HEK293 (cell line): ENCODE measurements around the gene ZNF319.

Experiments used
- FEZF1 ChIP-seq: fragments of 450-650 bp; formaldehyde crosslinking; IDR thresholded peaks from 2 replicates; pipeline ENCODE4 v1.5.1; 2016; ENCODE audit warnings: missing biosample characterization, missing genetic modification characterization
- GLI2 ChIP-seq: fragments of 450-650 bp; formaldehyde crosslinking; IDR thresholded peaks from 2 replicates; pipeline ENCODE4; 2017; ENCODE audit warnings: missing biosample characterization, missing genetic modification characterization, low read depth, borderline replicate concordance
- GLIS2 ChIP-seq: fragments of 450-650 bp; formaldehyde crosslinking; IDR thresholded peaks from 2 replicates; pipeline ENCODE4 v1.5.1; 2016; ENCODE audit warnings: missing biosample characterization, missing genetic modification characterization
- KLF7 ChIP-seq: fragments of 450-650 bp; formaldehyde crosslinking; IDR thresholded peaks from 2 replicates; pipeline ENCODE4 v1.5.1; 2016; ENCODE audit warnings: missing biosample characterization, missing genetic modification characterization, borderline replicate concordance
- KLF9 ChIP-seq: fragments of 450-650 bp; formaldehyde crosslinking; IDR thresholded peaks from 2 replicates; pipeline ENCODE4 v1.5.1; 2016; ENCODE audit warnings: missing biosample characterization, missing genetic modification characterization, low read depth
- MYNN ChIP-seq: fragments of 450-650 bp; formaldehyde crosslinking; IDR thresholded peaks from 2 replicates; pipeline ENCODE4 v1.5.1; 2016; ENCODE audit warnings: missing biosample characterization, missing genetic modification characterization, borderline replicate concordance
- OSR2 ChIP-seq: fragments of 450-650 bp; formaldehyde crosslinking; IDR thresholded peaks from 2 replicates; pipeline ENCODE4 v1.5.1; 2016; ENCODE audit warnings: missing biosample characterization, missing genetic modification characterization
- SETDB1 ChIP-seq: IDR thresholded peaks from one replicate; pipeline ENCODE4 v1.6.1; 2017; ENCODE audit warnings: mild to moderate bottlenecking, low read length, moderate library complexity, mixed read lengths; ENCODE audit not compliant: insufficient read length
- SP2 ChIP-seq: fragments of 450-650 bp; formaldehyde crosslinking; IDR thresholded peaks from 2 replicates; pipeline ENCODE4 v1.5.1; 2016; ENCODE audit warnings: missing biosample characterization, missing genetic modification characterization
- TRIM28 ChIP-seq: IDR thresholded peaks from 2 replicates; pipeline ENCODE4 v1.6.1; 2011; ENCODE audit warnings: low read length, control low read depth, borderline replicate concordance
- ZBTB17 ChIP-seq: fragments of 450-650 bp; formaldehyde crosslinking; IDR thresholded peaks from 2 replicates; pipeline ENCODE4 v1.5.1; 2016; ENCODE audit warnings: missing biosample characterization, missing genetic modification characterization
- ZBTB20 ChIP-seq: fragments of 450-650 bp; formaldehyde crosslinking; IDR thresholded peaks from 2 replicates; pipeline ENCODE4 v1.5.1; 2016; ENCODE audit warnings: missing biosample characterization, missing genetic modification characterization
- ZFP37 ChIP-seq: fragments of 450-650 bp; formaldehyde crosslinking; IDR thresholded peaks from 2 replicates; pipeline ENCODE4 v1.5.1; 2016; ENCODE audit warnings: missing biosample characterization, missing genetic modification characterization
- ZFP69B ChIP-seq: fragments of 450-650 bp; formaldehyde crosslinking; IDR thresholded peaks from 2 replicates; pipeline ENCODE4 v1.5.1; 2016; ENCODE audit warnings: missing biosample characterization, missing genetic modification characterization
- ZIC2 ChIP-seq: fragments of 450-650 bp; formaldehyde crosslinking; IDR thresholded peaks from 2 replicates; pipeline ENCODE4 v1.5.1; 2016; ENCODE audit warnings: missing biosample characterization, missing genetic modification characterization
- ZNF174 ChIP-seq: fragments of 450-650 bp; formaldehyde crosslinking; IDR thresholded peaks from 2 replicates; pipeline ENCODE4 v1.5.0; 2017; ENCODE audit warnings: missing biosample characterization, mild to moderate bottlenecking, missing genetic modification characterization
- ZNF19 ChIP-seq: fragments of 450-650 bp; formaldehyde crosslinking; IDR thresholded peaks from 2 replicates; pipeline ENCODE4; 2016; ENCODE audit warnings: missing biosample characterization, missing genetic modification characterization, low read depth
- ZNF211 ChIP-seq: fragments of 450-650 bp; formaldehyde crosslinking; IDR thresholded peaks from 2 replicates; pipeline ENCODE4 v1.5.1; 2016; ENCODE audit warnings: low read depth, missing biosample characterization, missing genetic modification characterization
- ZNF24 ChIP-seq: fragments of 450-650 bp; formaldehyde crosslinking; IDR thresholded peaks from 2 replicates; pipeline ENCODE4 v1.5.1; 2016; ENCODE audit warnings: missing biosample characterization, missing genetic modification characterization
- ZNF302 ChIP-seq: fragments of 450-650 bp; formaldehyde crosslinking; IDR thresholded peaks from 2 replicates; pipeline ENCODE4 v1.5.1; 2016; ENCODE audit warnings: missing biosample characterization, missing genetic modification characterization, low read depth
- ZNF366 ChIP-seq: fragments of 450-650 bp; formaldehyde crosslinking; conservative IDR thresholded peaks from 2 replicates; pipeline ENCODE4 v1.5.1; 2016; ENCODE audit warnings: missing biosample characterization, missing genetic modification characterization
- ZNF423 ChIP-seq: fragments of 450-650 bp; formaldehyde crosslinking; IDR thresholded peaks from 2 replicates; pipeline ENCODE4 v1.5.1; 2016; ENCODE audit warnings: missing biosample characterization, missing genetic modification characterization
- ZNF510 ChIP-seq: fragments of 450-650 bp; formaldehyde crosslinking; IDR thresholded peaks from 2 replicates; pipeline ENCODE4 v1.5.1; 2018; ENCODE audit warnings: mild to moderate bottlenecking, missing genetic modification characterization, missing biosample characterization; ENCODE audit not compliant: insufficient replicate concordance
- ZNF544 ChIP-seq: fragments of 450-650 bp; formaldehyde crosslinking; IDR thresholded peaks from 2 replicates; pipeline ENCODE4 v1.5.0; 2017; ENCODE audit warnings: missing biosample characterization, missing genetic modification characterization
- ZNF555 ChIP-seq: fragments of 450-650 bp; formaldehyde crosslinking; conservative IDR thresholded peaks from 2 replicates; pipeline ENCODE4 v1.5.1; 2017; ENCODE audit warnings: missing biosample characterization, mild to moderate bottlenecking, missing genetic modification characterization, inconsistent platforms
- ZNF561 ChIP-seq: fragments of 450-650 bp; IDR thresholded peaks from 2 replicates; pipeline ENCODE4 v1.5.1; 2018; ENCODE audit warnings: missing biosample characterization, missing genetic modification characterization, borderline replicate concordance
- ZNF585B ChIP-seq: fragments of 450-650 bp; formaldehyde crosslinking; IDR thresholded peaks from 2 replicates; pipeline ENCODE4 v1.5.1; 2016; ENCODE audit warnings: missing biosample characterization, missing genetic modification characterization
- ZNF610 ChIP-seq: fragments of 450-650 bp; formaldehyde crosslinking; IDR thresholded peaks from 2 replicates; pipeline ENCODE4 v1.5.1; 2016; ENCODE audit warnings: missing biosample characterization, missing genetic modification characterization, borderline replicate concordance
- ZNF624 ChIP-seq: fragments of 450-650 bp; formaldehyde crosslinking; IDR thresholded peaks from 2 replicates; pipeline ENCODE4 v1.5.1; 2017; ENCODE audit warnings: missing biosample characterization, missing genetic modification characterization
- ZSCAN23 ChIP-seq: fragments of 450-650 bp; formaldehyde crosslinking; IDR thresholded peaks from 2 replicates; pipeline ENCODE4 v1.5.1; 2016; ENCODE audit warnings: missing biosample characterization, missing genetic modification characterization
- TF ChIP-seq, protein P1 (sequence below): sonication (generic); formaldehyde crosslinking; IDR thresholded peaks from 2 replicates; pipeline ENCODE4 v1.8.1; 2022; ENCODE audit warnings: mild to moderate bottlenecking, moderate library complexity, missing genetic modification reagents
- TF ChIP-seq, protein P2 (sequence below): fragments of 450-650 bp; IDR thresholded peaks from 2 replicates; pipeline ENCODE4 v1.5.1; 2018; ENCODE audit warnings: missing biosample characterization, mild to moderate bottlenecking, missing genetic modification characterization
- TF ChIP-seq, protein P3 (sequence below): fragments of 450-650 bp; formaldehyde crosslinking; IDR thresholded peaks from 2 replicates; pipeline ENCODE4 v1.5.1; 2016; ENCODE audit warnings: missing biosample characterization, missing genetic modification characterization
- TF ChIP-seq, protein P4 (sequence below): fragments of 450-650 bp; formaldehyde crosslinking; IDR thresholded peaks from 2 replicates; pipeline ENCODE4 v1.5.1; 2016; ENCODE audit warnings: missing biosample characterization, missing genetic modification characterization, borderline replicate concordance
- TF ChIP-seq, protein P5 (sequence below): fragments of 450-650 bp; formaldehyde crosslinking; IDR thresholded peaks from 2 replicates; pipeline ENCODE4 v1.5.1; 2017; ENCODE audit warnings: missing biosample characterization, missing genetic modification characterization

ZNF319 gene

DNA sequence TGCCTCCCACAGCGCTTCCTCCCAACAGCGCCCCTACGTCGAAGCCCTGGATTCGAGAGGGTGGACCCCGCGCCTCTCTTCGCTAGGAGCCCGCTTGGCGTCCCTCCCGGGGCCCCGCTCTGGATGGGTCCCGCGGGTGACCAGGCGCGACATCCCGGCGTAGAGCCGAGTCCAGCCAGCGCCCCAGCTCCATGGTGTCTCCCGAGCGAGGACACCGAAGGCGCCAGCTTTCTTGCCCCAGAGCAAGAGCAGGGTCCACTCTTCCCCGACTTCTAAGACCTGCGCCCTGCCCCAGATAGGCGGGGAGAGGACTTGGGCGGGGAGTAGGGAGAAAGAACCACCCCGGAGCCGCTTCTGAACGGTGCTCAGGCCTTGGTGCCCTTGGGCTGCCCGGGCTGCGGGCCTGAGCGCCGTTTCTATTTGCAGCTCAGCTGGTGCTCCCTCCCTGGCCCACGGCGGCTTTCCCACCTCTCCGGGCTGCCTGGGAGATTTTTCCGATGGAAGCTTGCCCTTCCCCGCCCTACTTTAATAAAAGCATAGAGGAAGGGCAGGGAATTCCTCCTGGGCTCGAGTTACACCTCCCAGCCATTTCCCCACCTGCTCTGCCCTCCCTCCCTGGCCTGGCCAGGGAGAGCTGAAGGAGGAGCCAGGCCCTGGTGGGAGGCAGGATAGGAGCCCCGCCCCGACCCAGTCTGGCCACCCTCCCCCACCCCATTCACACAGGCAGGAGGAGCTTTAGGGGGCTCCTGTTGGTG lies 26.9 kb upstream of the ZNF319 start (continued):
- TF ChIP-seq, protein P1, sequence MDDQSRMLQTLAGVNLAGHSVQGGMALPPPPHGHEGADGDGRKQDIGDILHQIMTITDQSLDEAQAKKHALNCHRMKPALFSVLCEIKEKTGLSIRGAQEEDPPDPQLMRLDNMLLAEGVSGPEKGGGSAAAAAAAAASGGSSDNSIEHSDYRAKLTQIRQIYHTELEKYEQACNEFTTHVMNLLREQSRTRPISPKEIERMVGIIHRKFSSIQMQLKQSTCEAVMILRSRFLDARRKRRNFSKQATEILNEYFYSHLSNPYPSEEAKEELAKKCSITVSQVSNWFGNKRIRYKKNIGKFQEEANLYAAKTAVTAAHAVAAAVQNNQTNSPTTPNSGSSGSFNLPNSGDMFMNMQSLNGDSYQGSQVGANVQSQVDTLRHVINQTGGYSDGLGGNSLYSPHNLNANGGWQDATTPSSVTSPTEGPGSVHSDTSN = no peak
- no peak for TF ChIP-seq ZIC2 (tag by site-specific recombination)
- no peak for TF ChIP-seq ZFP37 (tag by site-specific recombination)
- no peak for TF ChIP-seq GLIS2 (tag by site-specific recombination)
- no peak for TF ChIP-seq ZFP69B
- no peak for TF ChIP-seq ZNF544 (tag by site-specific recombination)
- no peak for TF ChIP-seq OSR2 (tag by site-specific recombination)
- TF ChIP-seq, protein P2, sequence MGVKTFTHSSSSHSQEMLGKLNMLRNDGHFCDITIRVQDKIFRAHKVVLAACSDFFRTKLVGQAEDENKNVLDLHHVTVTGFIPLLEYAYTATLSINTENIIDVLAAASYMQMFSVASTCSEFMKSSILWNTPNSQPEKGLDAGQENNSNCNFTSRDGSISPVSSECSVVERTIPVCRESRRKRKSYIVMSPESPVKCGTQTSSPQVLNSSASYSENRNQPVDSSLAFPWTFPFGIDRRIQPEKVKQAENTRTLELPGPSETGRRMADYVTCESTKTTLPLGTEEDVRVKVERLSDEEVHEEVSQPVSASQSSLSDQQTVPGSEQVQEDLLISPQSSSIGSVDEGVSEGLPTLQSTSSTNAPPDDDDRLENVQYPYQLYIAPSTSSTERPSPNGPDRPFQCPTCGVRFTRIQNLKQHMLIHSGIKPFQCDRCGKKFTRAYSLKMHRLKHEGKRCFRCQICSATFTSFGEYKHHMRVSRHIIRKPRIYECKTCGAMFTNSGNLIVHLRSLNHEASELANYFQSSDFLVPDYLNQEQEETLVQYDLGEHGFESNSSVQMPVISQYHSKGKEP = no peak
- TF ChIP-seq ZNF24 = no peak
- no peak for TF ChIP-seq FEZF1 (tag by site-specific recombination)
- no peak for TF ChIP-seq ZNF555 (tag by site-specific recombination)
- TF ChIP-seq SETDB1 = no peak
- TF ChIP-seq ZNF561 (tag by site-specific recombination) = no peak
- TF ChIP-seq ZNF510 = no peak
- TF ChIP-seq, protein P3, sequence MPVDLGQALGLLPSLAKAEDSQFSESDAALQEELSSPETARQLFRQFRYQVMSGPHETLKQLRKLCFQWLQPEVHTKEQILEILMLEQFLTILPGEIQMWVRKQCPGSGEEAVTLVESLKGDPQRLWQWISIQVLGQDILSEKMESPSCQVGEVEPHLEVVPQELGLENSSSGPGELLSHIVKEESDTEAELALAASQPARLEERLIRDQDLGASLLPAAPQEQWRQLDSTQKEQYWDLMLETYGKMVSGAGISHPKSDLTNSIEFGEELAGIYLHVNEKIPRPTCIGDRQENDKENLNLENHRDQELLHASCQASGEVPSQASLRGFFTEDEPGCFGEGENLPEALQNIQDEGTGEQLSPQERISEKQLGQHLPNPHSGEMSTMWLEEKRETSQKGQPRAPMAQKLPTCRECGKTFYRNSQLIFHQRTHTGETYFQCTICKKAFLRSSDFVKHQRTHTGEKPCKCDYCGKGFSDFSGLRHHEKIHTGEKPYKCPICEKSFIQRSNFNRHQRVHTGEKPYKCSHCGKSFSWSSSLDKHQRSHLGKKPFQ (tag by site-specific recombination) = no peak
- TF ChIP-seq, protein P4, sequence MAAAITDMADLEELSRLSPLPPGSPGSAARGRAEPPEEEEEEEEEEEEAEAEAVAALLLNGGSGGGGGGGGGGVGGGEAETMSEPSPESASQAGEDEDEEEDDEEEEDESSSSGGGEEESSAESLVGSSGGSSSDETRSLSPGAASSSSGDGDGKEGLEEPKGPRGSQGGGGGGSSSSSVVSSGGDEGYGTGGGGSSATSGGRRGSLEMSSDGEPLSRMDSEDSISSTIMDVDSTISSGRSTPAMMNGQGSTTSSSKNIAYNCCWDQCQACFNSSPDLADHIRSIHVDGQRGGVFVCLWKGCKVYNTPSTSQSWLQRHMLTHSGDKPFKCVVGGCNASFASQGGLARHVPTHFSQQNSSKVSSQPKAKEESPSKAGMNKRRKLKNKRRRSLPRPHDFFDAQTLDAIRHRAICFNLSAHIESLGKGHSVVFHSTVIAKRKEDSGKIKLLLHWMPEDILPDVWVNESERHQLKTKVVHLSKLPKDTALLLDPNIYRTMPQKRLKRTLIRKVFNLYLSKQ (tag by site-specific recombination) = no peak
- no peak for TF ChIP-seq TRIM28
- no peak; the same call in 1 of the 2 replicates for TF ChIP-seq ZBTB17 (tag by site-specific recombination)
- TF ChIP-seq ZNF624 (tag by site-specific recombination) = no peak
- no peak for TF ChIP-seq ZNF302 (tag by site-specific recombination)
- TF ChIP-seq ZNF19 = no peak
- TF ChIP-seq SP2 = peak; percentile 57
- no peak for TF ChIP-seq ZNF610 (tag by site-specific recombination)
- no peak for TF ChIP-seq GLI2 (tag by site-specific recombination)
- TF ChIP-seq ZNF585B (tag by site-specific recombination) = no peak
- no peak for TF ChIP-seq KLF7 (tag by site-specific recombination)
- TF ChIP-seq, protein P5, sequence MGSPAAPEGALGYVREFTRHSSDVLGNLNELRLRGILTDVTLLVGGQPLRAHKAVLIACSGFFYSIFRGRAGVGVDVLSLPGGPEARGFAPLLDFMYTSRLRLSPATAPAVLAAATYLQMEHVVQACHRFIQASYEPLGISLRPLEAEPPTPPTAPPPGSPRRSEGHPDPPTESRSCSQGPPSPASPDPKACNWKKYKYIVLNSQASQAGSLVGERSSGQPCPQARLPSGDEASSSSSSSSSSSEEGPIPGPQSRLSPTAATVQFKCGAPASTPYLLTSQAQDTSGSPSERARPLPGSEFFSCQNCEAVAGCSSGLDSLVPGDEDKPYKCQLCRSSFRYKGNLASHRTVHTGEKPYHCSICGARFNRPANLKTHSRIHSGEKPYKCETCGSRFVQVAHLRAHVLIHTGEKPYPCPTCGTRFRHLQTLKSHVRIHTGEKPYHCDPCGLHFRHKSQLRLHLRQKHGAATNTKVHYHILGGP = no peak
- no peak for TF ChIP-seq MYNN (tag by site-specific recombination)
- TF ChIP-seq ZNF423 (tag by site-specific recombination) = no peak
- no peak for TF ChIP-seq ZNF366 (tag by site-specific recombination)
- peak; percentile 97 for TF ChIP-seq ZBTB20
- TF ChIP-seq KLF9 = no peak
- TF ChIP-seq ZNF211 (tag by site-specific recombination) = no peak
- TF ChIP-seq ZSCAN23 (tag by site-specific recombination) = no peak
- TF ChIP-seq ZNF174 (tag by site-specific recombination) = no peak
